Endothelial cell of umbilical vein (primary cell): Measurements from ENCODE around the gene SCP2. TPM values are rescaled to one million over a fixed set of nuclear protein-coding genes. Genes with fewer than 3 reads are reported as not detected.

Experiments
- BruUV-seq: library from RNA; stranded (reverse); fragments of 400-500 nt; replicated peaks from 2 replicates; lab custom pipeline; 2021; lab: Mats Ljungman, UMichigan
- CTCF ChIA-PET: fragments of 300-600, 350-600 bp; sonication (Branson Sonifier 250); formaldehyde crosslinking; loops from one replicate; lab custom pipeline; 2021; ENCODE audit warnings: antibody characterized with exemption, inconsistent platforms; lab: Charles Lee
- POLR2A ChIA-PET: fragments of 300-600, 350-600 bp; sonication (Branson Sonifier 250); formaldehyde crosslinking; loops from one replicate; lab custom pipeline; 2021; ENCODE audit warnings: antibody characterized with exemption, inconsistent platforms; lab: Charles Lee
- DNase-seq: peaks from one replicate; pipeline ENCODE4 v3.0.0-alpha.2; 2011; ENCODE audit warnings: low read depth, low spot score
- FAIRE-seq: peaks from 2 replicates; lab custom pipeline; 2011; peaks lifted over from hg19 to GRCh38; lab: Jason Lieb, UNC
- H2AFZ ChIP-seq: 2 replicates; pipeline ENCODE4 v1.6.0; 2012; ENCODE audit warnings: low read depth, low read length, control low read depth, inconsistent platforms
- H3K27ac ChIP-seq: 2 replicates; pipeline ENCODE4 v1.5.1; 2011; ENCODE audit warnings: low read depth, mild to moderate bottlenecking, control low read depth, low read length, moderate library complexity; ENCODE audit not compliant: insufficient read depth
- H3K27me3 ChIP-seq, 2 experiments: 2 replicates each; pipeline versions ENCODE4 v1.6.0 to v1.6.1; 2011; ENCODE audit warnings: low read length in 2 of 2, mixed read lengths in 1 of 2; ENCODE audit not compliant: control insufficient read depth in 2 of 2, insufficient read depth in 2 of 2
- H3K36me3 ChIP-seq, 2 experiments: 2 replicates in 1 of 2; 3 replicates in 1 of 2; pipeline ENCODE4 v1.5.1; 2011; ENCODE audit warnings: low read length in 2 of 2, mild to moderate bottlenecking in 1 of 2, moderate library complexity in 1 of 2; ENCODE audit not compliant: control insufficient read depth in 2 of 2, insufficient read depth in 2 of 2; ENCODE audit errors: extremely low read depth in 1 of 2
- H3K4me1 ChIP-seq: 3 replicates; pipeline ENCODE4 v1.5.1; 2011; ENCODE audit warnings: mild to moderate bottlenecking, low read length; ENCODE audit not compliant: control insufficient read depth, insufficient read depth; ENCODE audit errors: extremely low read depth
- H3K4me2 ChIP-seq: 2 replicates; pipeline ENCODE4 v1.6.1; 2011; ENCODE audit warnings: low read length, control low read depth, mixed read lengths; ENCODE audit not compliant: insufficient read depth
- H3K4me3 ChIP-seq, 3 experiments: fragments of 200-600 bp in 1 of 3; sonication (generic), shearing (Covaris generic) in 1 of 3; replicated peaks in 1 of 3; 2 replicates each; pipeline ENCODE4 v1.5.1; 2011 to 2016; ENCODE audit warnings: control low read depth in 3 of 3, low read length in 3 of 3, mild to moderate bottlenecking in 2 of 3, inconsistent platforms in 1 of 3, low read depth in 1 of 3, moderate library complexity in 1 of 3; ENCODE audit not compliant: insufficient read depth in 1 of 3
- H3K79me2 ChIP-seq: 2 replicates; pipeline ENCODE4 v1.6.0; 2012; ENCODE audit warnings: low read length, inconsistent platforms; ENCODE audit not compliant: control insufficient read depth, insufficient read depth
- H3K9ac ChIP-seq: replicated peaks from 2 replicates; pipeline ENCODE3; 2011; ENCODE audit warnings: low read length, control low read depth; ENCODE audit not compliant: insufficient read depth; ENCODE audit errors: extremely low read depth
- H3K9me1 ChIP-seq: replicated peaks from 3 replicates; pipeline ENCODE4 v1.6.0; 2011; ENCODE audit warnings: mild to moderate bottlenecking, low read length; ENCODE audit not compliant: control insufficient read depth, insufficient read depth; ENCODE audit errors: extremely low read depth
- H3K9me3 ChIP-seq: replicated peaks from 2 replicates; pipeline ENCODE4 v1.5.1; 2012; ENCODE audit warnings: low read length, inconsistent platforms; ENCODE audit not compliant: control insufficient read depth, insufficient read depth
- H4K20me1 ChIP-seq: replicated peaks from 2 replicates; pipeline ENCODE3; 2011; ENCODE audit warnings: mild to moderate bottlenecking, low read length; ENCODE audit not compliant: control insufficient read depth, insufficient read depth; ENCODE audit errors: extremely low read depth
- CTCF ChIP-seq, 2 donors: IDR thresholded peaks; 1 replicate in 1 of 2; 2 replicates in 1 of 2; pipeline ENCODE4 v1.5.1; 2011; ENCODE audit warnings: low read length in 2 of 2, mild to moderate bottlenecking in 2 of 2, moderate library complexity in 2 of 2, control low read depth in 1 of 2, inconsistent platforms in 1 of 2, low read depth in 1 of 2; ENCODE audit not compliant: insufficient read depth in 1 of 2; ENCODE audit errors: extremely low read depth in 1 of 2
- EZH2 ChIP-seq: IDR thresholded peaks from 2 replicates; pipeline ENCODE4 v1.6.1; 2012; ENCODE audit warnings: borderline replicate concordance, low read depth, mild to moderate bottlenecking, moderate library complexity, low read length, inconsistent platforms; ENCODE audit not compliant: severe bottlenecking
- FOS ChIP-seq: IDR thresholded peaks from 2 replicates; pipeline ENCODE4 v1.6.1; 2011; ENCODE audit warnings: mild to moderate bottlenecking, low read length, moderate library complexity, borderline replicate concordance; ENCODE audit not compliant: insufficient read depth
- GATA2 ChIP-seq: IDR thresholded peaks from 2 replicates; pipeline ENCODE4 v1.7.0; 2011; ENCODE audit warnings: low read depth, mild to moderate bottlenecking, moderate library complexity, mixed read lengths, low read length; ENCODE audit not compliant: insufficient read length, insufficient read depth
- JUN ChIP-seq: IDR thresholded peaks from 2 replicates; pipeline ENCODE4 v1.6.1; 2011; ENCODE audit warnings: borderline replicate concordance, low read depth; ENCODE audit not compliant: insufficient read length, insufficient read depth
- MAX ChIP-seq: IDR thresholded peaks from 2 replicates; pipeline ENCODE4 v1.6.1; 2011; ENCODE audit not compliant: insufficient read depth, insufficient read length
- MYC ChIP-seq: IDR thresholded peaks from one replicate; pipeline ENCODE4 v1.6.1; 2011; ENCODE audit warnings: mild to moderate bottlenecking, low read depth, low read length
- POLR2A ChIP-seq: IDR thresholded peaks from 2 replicates; pipeline ENCODE4 v1.6.1; 2012; ENCODE audit warnings: low read depth, mild to moderate bottlenecking, control low read depth, low read length
- POLR2AphosphoS5 ChIP-seq: IDR thresholded peaks from 2 replicates; pipeline ENCODE4 v1.6.1; 2012; ENCODE audit warnings: low read depth, mild to moderate bottlenecking, control low read depth, low read length, moderate library complexity; ENCODE audit not compliant: insufficient read depth
- dilution Hi-C: fragments of 300-500 bp; cut with MboI; formaldehyde crosslinking; loops from one replicate; pipeline ENCODE4 v1.15.0; 2019; ENCODE audit warnings: low sequenced_read_pairs; ENCODE audit not compliant: extremely low pct_ligation_motif_present
- intact Hi-C: fragments of 100-400 bp; cut with micrococcal nuclease; formaldehyde crosslinking; loops from one replicate; pipeline ENCODE4 v1.10.0; 2022
- polyA plus RNA-seq, 4 experiments: library from polyadenylated mRNA; depleted of rRNA in 3 of 4; stranded (reverse) in 3 of 4; unstranded in 1 of 4; fragments of >200 nt; gene quantifications; 2 replicates each; pipeline versions ENCODE4 v1.2.1 to v1.2.3, GENCODE V29; 2011 to 2012; ENCODE audit warnings: missing spikeins in 1 of 4
- total RNA-seq: library from RNA; stranded (reverse); gene quantifications from 2 replicates; pipeline ENCODE4 v1.2.3, GENCODE V29; 2021

Gene SCP2
- total and polyA plus RNA-seq, 2 donors (not counting 3 experiments of a cell fraction or from before 2014, with no cell fraction given): 42.4 to 92.7 TPM

- dilution Hi-C loops: no loop called here
- FAIRE-seq: no peak
- no peak overlapping the region for H3K27ac ChIP-seq
- H3K9me1 ChIP-seq: no peaks in the 10 kb centered on the region
- no peak overlapping the region for H3K9ac ChIP-seq
- no peaks in the 10 kb centered on the region for H3K36me3 ChIP-seq
- H3K4me2 ChIP-seq: no peak overlapping the region
- BruUV-seq: no TSS peak
- H3K4me3 ChIP-seq: no peak overlapping the region
- H3K4me1 ChIP-seq: peaks cover 6% of the 10 kb centered on the region
- intact Hi-C loops: no loop called here
- TF ChIP-seq MAX (no peak), MYC (no peak), POLR2AphosphoS5 (no peak), EZH2 (no peak), FOS (no peak), CTCF (IDR thresholded peaks at IDR 0.05; ENCODE audit: extremely low read depth in 1 of 2, insufficient read depth in 1 of 2, low read depth in 1 of 2, low read length in 2 of 2) (no peak), JUN (no peak), GATA2 (no peak), POLR2A (no peak)
- no peak overlapping the region for H2AFZ ChIP-seq
- H3K79me2 ChIP-seq: no peaks in the 10 kb centered on the region
- peaks cover 3 to 11% of the 10 kb centered on the region in 2 experiments for H3K27me3 ChIP-seq
- H4K20me1 ChIP-seq: no peaks in the 10 kb centered on the region
- ChIA-PET CTCF (interaction anchor here (0.6 kb wide), 1 partner anchor 9 kb away, joined by 3 read pairs; no protein-coding TSS in a partner anchor), POLR2A (no interaction called here)
- no peaks in the 10 kb centered on the region for H3K9me3 ChIP-seq
- no peak for DNase-seq
Measured at GRCh38 chr1:53066891-53067738, 140.0 kb downstream of the SCP2 start.
